ENCODE data around the gene RIN3. TPM values are rescaled to one million over a fixed set of nuclear protein-coding genes. Genes with fewer than 3 reads are reported as not detected.

RIN3 gene
- total RNA-seq, 2 experiments from 2014 or later, result 52.6 to 56.8 TPM

DNA sequence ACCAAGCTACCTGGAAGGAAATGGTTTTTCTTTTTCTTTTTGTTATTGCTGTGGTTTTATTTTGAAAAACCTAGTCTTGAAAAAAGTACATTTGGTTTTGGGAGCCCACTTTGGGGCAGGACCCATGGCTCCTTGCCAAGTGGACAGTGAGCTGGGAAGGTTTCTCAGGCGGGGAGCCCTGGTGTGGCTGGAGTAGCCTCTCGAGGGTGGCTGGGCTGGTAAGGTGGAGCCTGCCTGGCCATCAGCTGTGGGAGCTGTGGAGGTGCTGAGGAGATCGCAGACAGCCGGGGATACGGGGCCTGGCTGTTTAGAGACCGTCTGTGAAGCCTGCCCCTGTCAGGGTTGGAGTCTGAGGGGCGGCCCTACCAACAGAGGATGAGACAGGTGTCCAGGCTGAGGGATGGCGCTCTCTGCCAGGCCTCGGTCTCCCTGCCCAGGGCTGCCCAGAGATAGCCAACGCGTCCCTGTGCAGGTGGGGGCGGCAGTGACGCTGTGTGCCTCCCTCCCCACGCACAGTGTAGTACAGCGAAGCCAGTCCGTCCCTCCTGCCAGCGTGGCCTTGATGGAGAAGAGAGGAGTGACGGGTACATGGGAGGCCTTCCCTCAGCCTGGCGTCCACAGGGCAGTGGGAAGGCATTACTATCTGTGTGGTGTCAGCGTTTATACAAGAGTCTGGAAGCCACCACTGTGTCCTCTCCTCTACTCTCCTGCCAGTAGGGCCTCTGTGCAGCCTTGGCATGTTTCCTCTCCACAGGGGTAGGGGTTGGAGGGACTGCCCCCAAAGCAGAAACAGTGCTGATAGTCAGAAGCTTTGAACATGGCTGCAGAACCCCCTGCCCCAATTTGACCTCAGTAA lies 5.9 kb downstream of the RIN3 start:
- peaks cover 10% of the 10 kb centered on the region for H3K27me3 Mint-ChIP-seq
- H3K4me3 Mint-ChIP-seq, result no peak overlapping the region
- no peaks in the 10 kb centered on the region for H3K9me3 Mint-ChIP-seq
- peak overlapping the region; percentile 38 for H3K27ac Mint-ChIP-seq
- H3K36me3 Mint-ChIP-seq (ENCODE audit: low read depth), result peaks cover 3% of the 10 kb centered on the region
- DNase-seq, result no peak
- ChIA-PET POLR2A (no interaction called here), CTCF (interaction anchor here (0.8 to 1.2 kb wide), 4 partner anchors 11 to 168 kb away, joined by 3 read pairs; no protein-coding TSS in a partner anchor)
- H3K4me1 Mint-ChIP-seq, result peaks cover 37% of the 10 kb centered on the region

DNA sequence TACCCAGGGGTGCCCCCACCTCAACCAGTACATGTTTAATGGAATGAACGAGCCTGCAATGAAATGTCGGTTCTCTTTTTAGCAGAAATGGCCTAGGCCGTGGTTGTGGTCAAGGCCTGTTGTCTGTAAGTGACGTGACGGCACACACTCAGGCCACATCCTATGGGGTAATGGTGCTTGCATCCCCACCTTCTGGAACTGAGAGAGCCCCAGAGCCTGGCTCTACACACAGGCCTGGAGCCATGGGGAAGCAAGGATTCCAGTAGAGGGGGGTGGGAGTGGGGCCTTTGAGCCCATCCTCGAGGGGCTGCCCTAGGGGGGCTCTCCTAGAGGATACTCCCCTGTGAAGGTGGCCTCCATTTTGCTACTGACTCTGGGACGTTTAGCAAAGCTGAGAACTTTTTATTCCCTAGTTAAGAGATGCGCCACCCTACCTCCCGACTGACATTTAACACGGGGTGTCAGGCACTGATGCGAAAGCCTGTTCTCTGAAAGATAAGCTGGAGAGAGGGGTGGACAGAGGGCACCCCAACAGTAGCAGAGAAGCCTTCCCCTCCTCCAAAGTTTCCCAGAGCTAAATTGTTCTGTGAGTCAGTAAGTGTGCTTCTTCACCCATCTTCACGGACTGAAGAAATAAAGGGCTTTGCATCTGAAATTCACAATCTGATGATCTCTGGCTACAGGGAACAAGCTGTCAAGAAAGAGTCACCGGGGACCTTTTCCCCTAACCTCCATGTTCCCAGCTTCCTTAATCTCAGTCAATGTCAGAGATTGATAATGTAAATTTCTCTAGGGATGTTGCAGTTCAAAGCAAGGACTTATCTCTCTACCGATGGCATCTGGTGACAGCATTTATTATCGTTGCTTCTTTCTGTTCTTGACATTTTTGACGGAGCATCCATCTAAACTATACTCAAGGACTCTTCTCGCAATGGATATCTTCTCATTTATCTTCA lies 6.8 kb downstream of the RIN3 start:
- DNase-seq, result no peak
- peaks cover 3% of the 10 kb centered on the region for H3K36me3 Mint-ChIP-seq (ENCODE audit: low read depth)
- POLR2A ChIA-PET, result no interaction called here
- peaks cover 41% of the 10 kb centered on the region for H3K4me1 Mint-ChIP-seq
- no peak overlapping the region for H3K4me3 Mint-ChIP-seq
- CTCF ChIA-PET, result interaction anchor here (1.2 kb wide), 1 partner anchor 13 kb away, joined by 3 read pairs; no protein-coding TSS in a partner anchor
- peak overlapping the region; percentile 38 for H3K27ac Mint-ChIP-seq
- no peaks in the 10 kb centered on the region for H3K9me3 Mint-ChIP-seq
- H3K27me3 Mint-ChIP-seq, result peaks cover 9% of the 10 kb centered on the region

DNA sequence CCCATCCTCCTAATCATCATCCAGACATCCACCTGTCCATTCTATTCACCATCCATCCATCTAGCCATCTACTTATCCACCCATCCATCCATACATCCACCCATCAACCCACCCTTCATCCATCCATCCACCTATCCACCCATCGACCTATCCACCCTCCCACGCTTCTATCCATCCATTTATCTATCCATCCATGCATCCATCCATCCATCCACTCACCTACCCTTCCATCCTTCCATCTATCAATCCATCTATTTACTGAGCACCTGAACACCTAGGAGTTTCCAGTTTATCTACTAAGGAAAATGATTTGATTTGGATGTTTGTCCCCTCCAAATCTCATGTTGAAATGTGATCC lies 7.5 kb downstream of the RIN3 start:
- ChIA-PET POLR2A (no interaction called here), CTCF (no interaction called here)
- DNase-seq, result no peak
- H3K36me3 Mint-ChIP-seq (ENCODE audit: low read depth), result peaks cover 3% of the 10 kb centered on the region
- H3K4me3 Mint-ChIP-seq, result no peak overlapping the region
- no peaks in the 10 kb centered on the region for H3K9me3 Mint-ChIP-seq
- no peak overlapping the region for H3K27ac Mint-ChIP-seq
- H3K4me1 Mint-ChIP-seq, result peaks cover 37% of the 10 kb centered on the region
- peaks cover 4% of the 10 kb centered on the region for H3K27me3 Mint-ChIP-seq

DNA sequence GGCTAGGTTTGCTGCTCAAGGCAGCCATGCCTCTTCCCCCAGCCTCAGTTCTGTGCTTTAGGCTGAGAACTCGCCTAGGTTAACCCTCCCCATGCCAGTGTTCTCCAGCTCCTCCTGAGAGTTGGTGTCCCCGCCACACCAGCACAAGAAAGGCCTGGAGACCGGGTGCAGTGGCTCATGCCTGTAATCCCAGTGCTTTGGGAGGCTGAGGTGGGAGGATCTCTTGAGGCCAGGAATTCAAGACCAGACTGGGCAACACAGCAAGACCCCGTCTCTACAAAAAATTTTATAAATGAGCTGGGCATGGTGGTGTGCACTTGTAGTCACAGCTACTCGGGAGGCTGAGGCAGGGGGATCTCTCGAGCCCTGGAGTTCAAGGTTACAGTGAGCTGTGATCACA lies 10.2 kb downstream of the RIN3 start:
- DNase-seq, result no peak
- peaks cover 19% of the 10 kb centered on the region for H3K4me1 Mint-ChIP-seq

DNA sequence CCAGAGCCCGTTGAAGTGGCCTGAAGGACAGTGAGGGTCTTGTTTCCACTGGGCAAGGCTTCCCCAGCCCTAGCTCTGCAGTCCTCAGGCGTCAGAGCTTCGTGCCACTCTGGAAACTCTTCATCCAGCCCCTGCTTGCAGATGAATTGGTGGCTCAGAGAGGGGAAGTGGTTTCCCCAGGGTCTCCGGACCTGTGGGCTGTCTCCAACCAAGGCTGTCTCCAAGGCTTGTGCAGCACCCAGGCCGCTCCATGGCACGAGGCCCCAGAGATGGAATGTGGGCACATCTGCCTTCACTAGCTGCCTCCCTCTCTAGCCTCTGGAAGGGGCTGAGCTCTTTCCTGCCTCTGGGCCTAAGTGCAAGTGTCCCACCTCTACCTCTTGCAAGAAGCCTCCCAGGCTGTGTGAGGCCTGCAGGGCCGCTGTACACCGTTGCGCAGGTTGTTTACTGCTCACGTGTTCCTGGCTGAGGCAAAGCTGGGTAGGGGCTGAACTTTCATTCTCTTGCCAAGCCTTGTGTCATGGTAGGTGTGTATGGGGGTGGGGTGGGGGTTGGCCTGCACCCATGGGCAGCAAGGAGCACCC lies 11.1 kb downstream of the RIN3 start:
- Mint-ChIP-seq H3K9me3 (no peaks in the 10 kb centered on the region), H3K27me3 (no peaks in the 10 kb centered on the region), H3K4me3 (no peak overlapping the region), H3K36me3 (ENCODE audit: low read depth) (peaks cover 3% of the 10 kb centered on the region), H3K27ac (peak overlapping the region; percentile 52), H3K4me1 (peaks cover 16% of the 10 kb centered on the region)
- ChIA-PET POLR2A (no interaction called here), CTCF (interaction anchor here (0.9 to 1.1 kb wide), 2 partner anchors 9 to 42 kb away, joined by 3 to 4 read pairs; no protein-coding TSS in a partner anchor)
- DNase-seq, result no peak

More for the DNA sequence above, 10.2 kb downstream of the RIN3 start:
- Mint-ChIP-seq H3K4me3 (no peak overlapping the region), H3K9me3 (no peaks in the 10 kb centered on the region), H3K27ac (no peak overlapping the region), H3K27me3 (no peaks in the 10 kb centered on the region), H3K36me3 (ENCODE audit: low read depth) (peaks cover 3% of the 10 kb centered on the region)
- ChIA-PET POLR2A (no interaction called here), CTCF (interaction anchor here (0.9 kb wide), 1 partner anchor 9 kb away, joined by 3 read pairs; no protein-coding TSS in a partner anchor)

DNA sequence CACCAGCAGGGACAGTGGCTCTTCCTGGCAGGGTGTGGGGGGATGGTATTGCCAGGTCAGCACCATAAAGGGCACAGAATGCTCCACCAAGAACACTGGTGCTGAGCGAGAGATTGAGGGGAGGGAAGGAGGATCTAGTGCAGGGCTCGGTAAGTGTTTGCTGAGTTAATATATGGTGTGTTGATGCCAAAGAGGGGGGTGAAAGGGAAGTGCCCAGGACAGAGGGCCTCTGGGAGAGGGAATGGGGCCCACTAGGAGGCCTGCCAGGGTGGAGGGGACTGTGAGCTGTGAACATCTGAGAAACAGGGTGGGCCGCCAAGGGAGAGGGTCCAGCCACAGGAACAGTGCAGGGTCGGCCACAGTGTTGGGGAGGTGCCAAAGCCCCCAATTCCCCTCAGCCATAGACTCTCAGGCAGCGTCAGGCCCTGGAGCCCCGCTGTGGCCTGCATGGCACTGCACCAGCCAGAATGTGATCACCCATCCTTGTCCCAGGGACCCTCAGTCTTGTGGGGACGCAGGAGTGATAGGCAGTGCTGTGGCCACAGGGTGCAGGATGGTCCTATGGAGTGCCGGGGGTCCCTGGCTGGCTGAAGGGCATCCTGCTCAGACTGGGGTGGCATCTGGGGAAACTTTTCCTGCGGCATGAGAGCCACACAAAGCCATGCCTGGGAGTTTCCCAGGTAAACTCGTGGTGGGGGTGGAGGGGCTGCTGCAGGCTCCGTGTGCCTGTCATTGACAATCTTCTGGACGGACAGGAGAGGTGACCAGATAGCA lies 11.9 kb downstream of the RIN3 start:
- POLR2A ChIA-PET, result no interaction called here
- Mint-ChIP-seq H3K4me3 (no peak overlapping the region), H3K36me3 (ENCODE audit: low read depth) (peaks cover 3% of the 10 kb centered on the region), H3K9me3 (no peaks in the 10 kb centered on the region), H3K27ac (no peak overlapping the region), H3K4me1 (peaks cover 20% of the 10 kb centered on the region), H3K27me3 (no peaks in the 10 kb centered on the region)
- CTCF ChIA-PET, result interaction anchor here (1.1 to 1.6 kb wide), 2 partner anchors 41 to 73 kb away, joined by 4 read pairs; no protein-coding TSS in a partner anchor
- DNase-seq, result no peak

DNA sequence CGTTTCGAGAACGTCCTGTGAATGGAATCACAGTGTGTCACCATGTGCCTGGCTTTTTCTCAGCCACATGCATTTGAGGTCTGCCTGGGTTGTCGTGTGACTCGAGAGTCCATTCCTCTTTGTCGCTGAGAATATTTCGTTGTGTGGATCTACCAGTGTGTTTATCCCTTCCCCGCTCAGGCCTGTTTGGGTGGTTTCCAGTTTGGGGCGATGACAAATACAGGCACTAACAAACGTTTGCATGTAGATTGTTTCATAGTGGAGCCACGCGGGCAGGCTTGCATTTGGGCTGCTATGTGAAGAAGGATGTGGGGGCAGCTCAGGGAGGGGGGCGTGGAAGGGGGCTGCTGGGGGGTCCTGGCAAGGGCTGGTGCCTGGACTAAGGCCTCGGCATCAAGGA lies 14.1 kb downstream of the RIN3 start:
- Mint-ChIP-seq H3K4me3 (no peak overlapping the region), H3K27me3 (no peaks in the 10 kb centered on the region), H3K27ac (no peak overlapping the region), H3K9me3 (no peaks in the 10 kb centered on the region), H3K36me3 (ENCODE audit: low read depth) (no peaks in the 10 kb centered on the region), H3K4me1 (peaks cover 40% of the 10 kb centered on the region)
- no peak for DNase-seq
- ChIA-PET POLR2A (no interaction called here), CTCF (no interaction called here)

DNA sequence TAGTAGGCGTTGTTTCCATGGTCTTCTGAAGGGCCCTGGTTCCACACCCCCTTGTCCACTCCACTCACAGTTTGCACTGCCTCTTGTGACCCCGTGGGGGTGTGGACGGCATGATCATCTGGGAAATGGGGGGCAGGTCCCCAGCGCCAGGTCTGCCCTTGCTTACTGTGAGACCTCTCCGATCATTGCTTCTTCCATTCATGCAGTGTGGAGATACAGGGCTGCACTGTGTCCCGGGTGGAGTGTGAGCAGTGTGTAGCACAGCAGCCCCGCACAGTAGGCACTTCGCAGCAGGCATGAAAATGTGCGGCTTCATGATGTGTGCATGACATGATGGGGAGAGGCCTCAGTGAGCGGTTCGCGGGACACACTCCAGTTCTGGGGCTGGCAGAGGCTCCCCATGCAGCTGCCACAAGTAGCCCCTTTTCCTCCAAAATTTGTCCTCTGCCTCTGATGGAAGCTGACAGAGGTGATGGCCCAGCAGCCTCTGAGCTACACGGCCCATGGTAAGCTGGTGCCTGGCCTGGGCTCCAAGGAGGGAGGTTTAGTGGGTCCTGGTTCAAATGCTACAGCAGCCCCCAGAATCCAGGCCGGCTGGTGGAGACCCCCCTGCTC lies 15.0 kb downstream of the RIN3 start:
- ChIA-PET CTCF (interaction anchor here (1.2 to 1.3 kb wide), 2 partner anchors 10 to 11 kb away, joined by 3 read pairs; no protein-coding TSS in a partner anchor), POLR2A (no interaction called here)
- Mint-ChIP-seq H3K9me3 (no peaks in the 10 kb centered on the region), H3K36me3 (ENCODE audit: low read depth) (no peaks in the 10 kb centered on the region), H3K27me3 (no peaks in the 10 kb centered on the region), H3K4me3 (no peak overlapping the region), H3K4me1 (peaks cover 42% of the 10 kb centered on the region), H3K27ac (no peak overlapping the region)
- no peak for DNase-seq

DNA sequence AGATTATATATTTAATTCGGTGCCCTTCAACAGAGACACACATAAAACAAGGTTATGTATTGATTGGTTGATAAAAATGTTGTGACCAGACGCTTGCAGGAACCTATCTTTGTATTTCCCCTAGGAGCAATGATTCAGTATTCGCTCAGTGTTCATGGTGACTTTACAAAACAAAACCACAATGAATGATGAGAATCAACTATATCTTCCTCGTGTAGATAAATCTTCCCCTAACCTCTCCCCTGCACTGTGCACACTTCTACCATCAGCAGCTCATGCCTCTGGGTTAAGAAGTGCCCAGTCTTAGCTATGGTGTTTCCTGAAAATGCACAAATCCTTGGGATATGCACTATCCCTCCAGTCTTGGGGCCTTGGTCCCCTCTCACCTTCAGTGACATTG lies 16.3 kb downstream of the RIN3 start:
- Mint-ChIP-seq H3K4me1 (peaks cover 45% of the 10 kb centered on the region), H3K27ac (peak overlapping the region; percentile 57), H3K27me3 (no peaks in the 10 kb centered on the region), H3K9me3 (no peaks in the 10 kb centered on the region), H3K36me3 (ENCODE audit: low read depth) (no peaks in the 10 kb centered on the region), H3K4me3 (no peak overlapping the region)
- ChIA-PET CTCF (interaction anchor here (1.3 kb wide), 1 partner anchor 9 kb away, joined by 3 read pairs; no protein-coding TSS in a partner anchor), POLR2A (no interaction called here)
- DNase-seq, result no peak

DNA sequence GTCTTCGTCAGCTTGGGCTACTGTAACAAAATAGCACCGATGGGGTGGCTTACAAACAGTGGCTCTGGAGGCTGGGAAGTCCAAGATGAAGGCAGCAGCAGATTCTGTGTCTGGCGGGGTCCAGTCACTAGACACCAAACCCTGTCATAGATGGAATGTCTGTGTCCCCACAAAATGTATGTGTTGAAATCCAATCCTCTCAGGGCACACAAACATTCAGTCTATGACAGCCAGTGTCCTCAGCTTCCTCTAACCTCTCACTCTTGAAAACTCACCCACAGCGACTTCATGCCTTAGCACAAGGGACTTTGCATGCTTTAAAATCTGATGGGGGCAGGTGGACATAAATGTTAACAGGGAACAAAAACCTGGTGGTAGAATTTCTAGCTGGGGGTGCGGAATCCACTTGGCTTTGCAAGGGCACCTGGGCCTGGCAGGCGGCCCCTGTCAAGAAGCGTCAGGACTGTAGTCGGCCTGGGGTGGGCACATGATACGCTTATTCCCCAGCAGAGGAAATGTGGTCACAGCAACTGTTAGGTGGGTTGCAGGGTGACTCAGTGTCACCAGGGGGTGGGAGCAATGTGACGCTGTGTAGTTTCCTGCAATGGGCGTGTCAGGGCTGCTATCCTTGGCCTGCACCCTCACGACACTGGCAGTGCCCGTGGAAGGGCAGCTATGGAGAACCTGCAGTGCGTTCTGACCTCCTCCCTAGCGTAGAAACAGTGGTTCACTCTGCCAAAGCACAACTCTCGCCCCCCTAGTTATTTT lies 17.7 kb downstream of the RIN3 start:
- CTCF ChIA-PET, result interaction anchor here (0.9 kb wide), 1 partner anchor 33 kb away, joined by 3 read pairs; no protein-coding TSS in a partner anchor
- Mint-ChIP-seq H3K36me3 (ENCODE audit: low read depth) (peaks cover 5% of the 10 kb centered on the region), H3K4me3 (no peak overlapping the region), H3K9me3 (peaks cover 2% of the 10 kb centered on the region), H3K27ac (peak overlapping the region; percentile 47), H3K27me3 (no peaks in the 10 kb centered on the region), H3K4me1 (peaks cover 56% of the 10 kb centered on the region)
- no peak for DNase-seq
- POLR2A ChIA-PET, result interaction anchor here (0.6 kb wide), 1 partner anchor 138 kb away, joined by 3 read pairs; no protein-coding TSS in a partner anchor

DNA sequence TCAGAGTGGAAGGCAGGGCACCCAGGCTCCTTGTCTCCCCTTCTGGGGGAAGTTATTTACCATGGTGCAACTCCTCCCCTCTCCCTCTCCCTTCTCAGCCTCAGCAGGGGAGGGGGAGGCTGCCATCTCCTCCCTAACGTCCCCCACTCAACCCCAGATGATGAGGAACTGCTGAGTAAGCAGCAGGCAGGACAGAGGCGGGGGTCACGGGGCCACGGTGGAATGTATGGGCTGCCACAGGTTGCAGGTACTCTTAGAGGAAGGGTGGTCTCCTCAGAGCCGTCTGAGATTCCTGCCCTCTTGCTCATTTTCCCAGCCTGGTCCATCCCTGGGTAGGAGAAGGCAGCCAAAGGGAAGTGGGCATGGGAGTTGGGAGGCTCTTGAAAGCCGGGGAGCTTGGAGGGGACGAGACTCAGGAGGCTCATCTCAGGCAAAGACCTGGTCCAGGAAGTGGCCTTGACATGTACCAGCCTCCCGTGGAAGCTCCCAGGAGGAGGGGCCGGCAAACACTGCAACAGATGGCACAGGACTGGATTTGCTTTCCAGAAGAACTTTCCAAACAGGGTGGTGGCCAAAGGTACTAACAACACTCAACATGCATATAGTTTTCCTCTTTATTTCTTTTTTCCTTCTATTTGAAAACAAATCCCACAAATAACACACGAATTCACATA lies 19.0 kb downstream of the RIN3 start:
- DNase-seq, result no peak
- Mint-ChIP-seq H3K27ac (no peak overlapping the region), H3K9me3 (peaks cover 2% of the 10 kb centered on the region), H3K27me3 (peaks cover 1% of the 10 kb centered on the region), H3K36me3 (ENCODE audit: low read depth) (peaks cover 5% of the 10 kb centered on the region), H3K4me3 (no peak overlapping the region), H3K4me1 (peaks cover 58% of the 10 kb centered on the region)
- ChIA-PET POLR2A (no interaction called here), CTCF (interaction anchor here (0.7 kb wide), 1 partner anchor 13 kb away, joined by 3 read pairs; no protein-coding TSS in a partner anchor)

Measured in activated CD4-positive, alpha-beta T cell treated with anti-CD3 and anti-CD28 coated beads, Interleukin-2, amount 10 ng/mL, durations not matched to agents 7 days and 5 days (primary cell).